GM12878 (cell line): ENCODE data around the gene ARHGAP6. TPM values are rescaled to one million over a fixed set of nuclear protein-coding genes. Genes with fewer than 3 reads are reported as not detected.

Source experiments
- ATAC-seq: fragments of 200-7000 bp; cut with Tn5 transposase; 3 replicates; pipeline ENCODE4 v1.9.1; 2020; ENCODE audit warnings: mild to moderate bottlenecking, moderate library complexity
- BruUV-seq: library from RNA; stranded (reverse); fragments of 400-500 nt; replicated peaks from 2 replicates; lab custom pipeline; 2021; lab: Mats Ljungman, UMichigan
- CTCF ChIA-PET: fragments of 300-600 bp; sonication (Branson Sonifier 250); formaldehyde crosslinking; extraction: SDS; loops from one replicate; lab custom pipeline; 2021; ENCODE audit warnings: inconsistent platforms; lab: Yijun Ruan, JAX
- POLR2A ChIA-PET: fragments of 350-600 bp; formaldehyde crosslinking; extraction: SDS; loops from one replicate; lab custom pipeline; 2021; ENCODE audit warnings: inconsistent platforms; lab: Charles Lee
- RAD21 ChIA-PET: fragments of 300-600 bp; sonication (Branson Sonifier 250); formaldehyde crosslinking; loops from one replicate; lab custom pipeline; 2023; ENCODE audit warnings: antibody characterized with exemption; ENCODE audit not compliant: unreplicated experiment; lab: Charles Lee
- SMC1A ChIA-PET: fragments of 300-600 bp; sonication (Branson Sonifier 250); formaldehyde crosslinking; loops from one replicate; lab custom pipeline; 2023; ENCODE audit not compliant: unreplicated experiment, uncharacterized antibody; lab: Charles Lee
- DNase-seq: peaks from one replicate; pipeline ENCODE4 v3.0.0-alpha.2; 2011; ENCODE audit warnings: low read depth, low spot score
- FAIRE-seq: peaks from 3 replicates; lab custom pipeline; 2011; peaks lifted over from hg19 to GRCh38; lab: Jason Lieb, UNC
- H2AFZ ChIP-seq: 2 replicates; pipeline ENCODE4 v1.6.0; 2011; ENCODE audit warnings: low read depth, low read length, control low read depth; ENCODE audit not compliant: control insufficient read depth
- H3K27ac ChIP-seq: 2 replicates; pipeline ENCODE4 v1.5.1; 2011; ENCODE audit warnings: control low read depth; ENCODE audit not compliant: control insufficient read depth, insufficient read depth
- H3K27me3 ChIP-seq, 2 experiments: replicated peaks in 1 of 2; 2 replicates each; pipeline versions ENCODE4 v1.6.0 to v1.6.1; 2011; ENCODE audit warnings: low read length in 1 of 2; ENCODE audit not compliant: control insufficient read depth in 2 of 2, insufficient read depth in 2 of 2
- H3K36me3 ChIP-seq, 2 experiments: 2 replicates each; pipeline ENCODE4 v1.5.1; 2011; ENCODE audit warnings: low read length in 1 of 2; ENCODE audit not compliant: control insufficient read depth in 2 of 2, insufficient read depth in 2 of 2
- H3K4me1 ChIP-seq: 2 replicates; pipeline ENCODE4 v1.6.1; 2011; ENCODE audit warnings: mild to moderate bottlenecking, low read length, moderate library complexity, mixed read lengths; ENCODE audit not compliant: control insufficient read depth, insufficient read depth
- H3K4me2 ChIP-seq: 2 replicates; pipeline ENCODE4 v1.6.0; 2011; ENCODE audit warnings: control low read depth; ENCODE audit not compliant: control insufficient read depth, insufficient read depth
- H3K4me3 ChIP-seq: fragments of 200-600 bp; sonication (generic); 2 replicates; pipeline ENCODE4 v1.5.1; 2016
- H3K79me2 ChIP-seq: 2 replicates; pipeline ENCODE4 v1.6.0; 2011; ENCODE audit warnings: low read length; ENCODE audit not compliant: control insufficient read depth, insufficient read depth
- H3K9ac ChIP-seq: 2 replicates; pipeline ENCODE4 v1.8.0; 2011; ENCODE audit warnings: low read length, control low read depth, mixed read lengths; ENCODE audit not compliant: control insufficient read depth, insufficient read depth
- H3K9me3 ChIP-seq: replicated peaks from 3 replicates; pipeline ENCODE4 v1.5.1; 2011; ENCODE audit warnings: mild to moderate bottlenecking, low read length; ENCODE audit not compliant: control insufficient read depth, insufficient read depth
- H4K20me1 ChIP-seq: 2 replicates; pipeline ENCODE4 v1.6.0; 2011; ENCODE audit not compliant: control insufficient read depth, insufficient read depth
- BACH1 ChIP-seq: fragments of 450-650 bp; IDR thresholded peaks from 2 replicates; pipeline ENCODE4 v1.6.1; 2017; ENCODE audit warnings: mild to moderate bottlenecking, borderline replicate concordance
- BRCA1 ChIP-seq: IDR thresholded peaks from 2 replicates; pipeline ENCODE4 v1.6.1; 2011; ENCODE audit warnings: low read depth, low read length, improper control_type of control experiment
- CBX5 ChIP-seq: sonication (generic); IDR thresholded peaks from 2 replicates; pipeline ENCODE4 v1.6.1; 2016; ENCODE audit warnings: low read depth, moderate library complexity, mild to moderate bottlenecking, inconsistent platforms
- JUND ChIP-seq: IDR thresholded peaks from 2 replicates; pipeline ENCODE4 v1.6.1; 2012; ENCODE audit warnings: low read depth, mild to moderate bottlenecking, low read length, improper control_type of control experiment, moderate library complexity
- MTA2 ChIP-seq: fragments of 450-650 bp; IDR thresholded peaks from 2 replicates; pipeline ENCODE4 v1.6.1; 2016; ENCODE audit warnings: low read depth, mild to moderate bottlenecking, moderate library complexity
- MYC ChIP-seq: IDR thresholded peaks from 2 replicates; pipeline ENCODE4 v1.6.1; 2011; ENCODE audit warnings: mild to moderate bottlenecking, low read length, moderate library complexity, inconsistent platforms; ENCODE audit not compliant: insufficient read depth, insufficient replicate concordance, insufficient read length, severe bottlenecking
- NR2C1 ChIP-seq: fragments of 450-650 bp; IDR thresholded peaks from 2 replicates; pipeline ENCODE4 v1.6.1; 2017; ENCODE audit warnings: antibody characterized with exemption, mild to moderate bottlenecking, moderate library complexity
- NRF1 ChIP-seq: conservative IDR thresholded peaks from 2 replicates; pipeline ENCODE4 v1.6.1; 2011; ENCODE audit warnings: mild to moderate bottlenecking, low read depth, low read length, improper control_type of control experiment
- SP1 ChIP-seq: IDR thresholded peaks from one replicate; pipeline ENCODE4 v1.6.1; 2011; ENCODE audit warnings: low read depth, low read length
- SRF ChIP-seq, 2 experiments: IDR thresholded peaks; 2 replicates each; pipeline ENCODE4 v1.6.1; 2011; ENCODE audit warnings: low read depth in 2 of 2, low read length in 2 of 2, mild to moderate bottlenecking in 1 of 2, moderate library complexity in 1 of 2
- ZBTB40 ChIP-seq: fragments of 450-650 bp; IDR thresholded peaks from 2 replicates; pipeline ENCODE4 v1.6.1; 2016; ENCODE audit warnings: mild to moderate bottlenecking, moderate library complexity, borderline replicate concordance
- ZNF24 ChIP-seq: fragments of 450-650 bp; IDR thresholded peaks from 2 replicates; pipeline ENCODE4 v1.6.1; 2017; ENCODE audit warnings: antibody characterized with exemption, mild to moderate bottlenecking
- ZNF384 ChIP-seq: IDR thresholded peaks from 2 replicates; pipeline ENCODE4 v1.6.1; 2012; ENCODE audit warnings: low read depth, mild to moderate bottlenecking, low read length, improper control_type of control experiment, borderline replicate concordance
- ZZZ3 ChIP-seq: IDR thresholded peaks from 2 replicates; pipeline ENCODE4 v1.6.1; 2011; ENCODE audit warnings: low read depth; ENCODE audit not compliant: control insufficient read depth, insufficient read length
- WGBS: methylation state at CpG from one replicate; pipeline ENCODE4 v1.1.6; 2016; ENCODE audit warnings: low lambda C conversion rate; ENCODE audit not compliant: insufficient replicate concordance, insufficient coverage; ENCODE audit errors: missing lambda C conversion rate; 5-methylcytosine and 5-hydroxymethylcytosine counted together
- in situ Hi-C: fragments of 300-500 bp; cut with MboI; formaldehyde crosslinking; loops from 9 replicates; pipeline ENCODE4 v1.14.3; 2018; ENCODE audit warnings: mixed read lengths
- intact Hi-C: fragments of 100-400 bp; cut with micrococcal nuclease; formaldehyde crosslinking; loops from one replicate; pipeline ENCODE4 v1.14.2; 2022; ENCODE audit not compliant: unreplicated experiment
- polyA plus RNA-seq, 11 experiments: library from polyadenylated mRNA; depleted of rRNA in 4 of 11; unstranded in 6 of 11; stranded (reverse) in 5 of 11; fragments of >200 nt; fragmentation: Nextera tagmentation in 4 of 11; fragmentation: Illumina TruSeq in 1 of 11; extraction: Ambion mirVana in 4 of 11; extraction: Trizol in 1 of 11; gene quantifications; 1 replicate in 1 of 11; 2 replicates in 10 of 11; pipeline versions ENCODE4 v1.2.1 to v1.2.3, GENCODE V29; 2011 to 2016; ENCODE audit warnings: inconsistent platforms in 2 of 11, missing spikeins in 2 of 11, low read depth in 1 of 11
- total RNA-seq, 4 experiments: library from RNA; depleted of rRNA in 3 of 4; stranded (reverse); fragments of >200 nt in 3 of 4; fragmentation: Illumina TruSeq in 1 of 4; extraction: Trizol in 1 of 4; gene quantifications; 2 replicates each; pipeline versions ENCODE4 v1.2.1 to v1.2.3, GENCODE V29; 2013 to 2021
- TF ChIP-seq, protein P1 (sequence below): IDR thresholded peaks from 2 replicates; pipeline ENCODE4 v1.6.1; 2011; ENCODE audit warnings: low read depth, mild to moderate bottlenecking, low read length, moderate library complexity, borderline replicate concordance; ENCODE audit errors: extremely low read depth

Gene ARHGAP6
- total and polyA plus RNA-seq, 10 of the 15 experiments (the other 5 are each of a cell fraction or from before 2014, with no cell fraction given): 0.20 to 1.8 (median 0.76) TPM

- DNase-seq: no peak
- ChIA-PET SMC1A (interaction anchor here (1.3 to 3.3 kb wide), 4 partner anchors 48 to 946 kb away, joined by 3 to 23 read pairs (median 6); no protein-coding TSS in a partner anchor), POLR2A (interaction anchor here (0.6 kb wide), 1 partner anchor 92 kb away, joined by 3 read pairs; no protein-coding TSS in a partner anchor), RAD21 (interaction anchor here (0.7 to 2.3 kb wide), 3 partner anchors 43 to 946 kb away, joined by 3 to 11 read pairs (median 3); no protein-coding TSS in a partner anchor), CTCF (interaction anchor here (0.6 to 5.5 kb wide), 14 partner anchors 9 to 946 kb away, joined by 3 to 62 read pairs (median 4); no protein-coding TSS in a partner anchor)
- Histone ChIP-seq H3K4me2 (no peak overlapping the region), H3K4me3 (no peak overlapping the region), H3K9me3 (no peaks in the 10 kb centered on the region), H3K4me1 (no peaks in the 10 kb centered on the region), H3K27ac (no peak overlapping the region), H3K27me3 (no peaks in the 10 kb centered on the region), H4K20me1 (no peaks in the 10 kb centered on the region), H2AFZ (no peak overlapping the region), H3K79me2 (no peaks in the 10 kb centered on the region), H3K9ac (no peak overlapping the region), H3K36me3 (no peaks in the 10 kb centered on the region)
- WGBS: 24% methylated on average over 2 of the region's 2 CpGs
- in situ Hi-C loops (no loop called here), intact Hi-C loops (loop anchor here (2.0 kb wide), 1 partner anchor 413 kb away; no protein-coding TSS in a partner anchor)
- no peak for FAIRE-seq
- TF ChIP-seq ZBTB40 (no peak), ZZZ3 (no peak), SP1 (no peak), NRF1 (no peak), ZNF24 (no peak), MTA2 (no peak), MYC (no peak), ZNF384 (no peak), JUND (no peak), SRF (IDR thresholded peaks at IDR 0.05; ENCODE audit: low read depth in 2 of 2, low read length in 2 of 2) (no peak), BACH1 (no peak), CBX5 (no peak), BRCA1 (no peak), NR2C1 (no peak)
- TF ChIP-seq, protein P1, sequence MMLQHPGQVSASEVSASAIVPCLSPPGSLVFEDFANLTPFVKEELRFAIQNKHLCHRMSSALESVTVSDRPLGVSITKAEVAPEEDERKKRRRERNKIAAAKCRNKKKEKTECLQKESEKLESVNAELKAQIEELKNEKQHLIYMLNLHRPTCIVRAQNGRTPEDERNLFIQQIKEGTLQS: no peak
- no TSS peak for BruUV-seq
- ATAC-seq: no peak
These were observed 530.0 kb downstream of the ARHGAP6 start for GRCh38 chrX:11135564-11136185.
